ENCODE results near the gene ACSL5.
A peak's percentile ranks its signal among the peaks of the same experiment; 100 is the strongest.

The ACSL5 gene

DNA sequence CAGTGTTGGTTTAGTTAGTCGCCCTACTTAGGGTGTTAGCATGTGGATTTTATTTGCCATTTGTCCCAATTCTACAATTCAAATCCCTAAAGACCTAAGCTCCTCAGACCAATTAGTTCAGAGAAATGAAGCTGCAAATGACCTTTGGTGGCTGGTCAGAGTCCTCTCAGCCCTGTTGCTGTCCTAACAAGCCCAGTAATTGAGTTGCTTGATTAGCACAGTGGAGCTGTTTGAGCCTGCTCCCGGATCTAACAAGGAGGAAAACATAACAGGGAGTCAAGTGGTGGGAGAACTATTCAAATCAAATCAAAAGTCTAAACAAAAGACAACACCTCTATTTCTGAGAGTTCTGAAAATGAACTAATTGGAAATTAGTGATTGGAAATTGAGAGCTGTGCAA is 50.7 kb downstream of the ACSL5 start:
- in situ Hi-C loops (cut with MboI; ENCODE audit: low pct_unique_long_range_greater_than_20kb, low sequenced_read_pairs, unreplicated experiment) = loop anchor here (25.0 kb wide), 1 partner anchor 237 kb away; the partner anchor contains the start of gene GPAM
- no peak for TF ChIP-seq CTCF (IDR thresholded peaks at IDR 0.05; ENCODE audit: extremely low read depth, insufficient read depth, missing control alignments)

GRCh38 chr10:112426111-112426510 is 52.2 kb downstream of the ACSL5 start:
- DNase-seq (ENCODE audit: low spot score) = no peak
- TF ChIP-seq CTCF (IDR thresholded peaks at IDR 0.05; ENCODE audit: extremely low read depth, insufficient read depth, missing control alignments) = no peak
- in situ Hi-C loops (cut with MboI; ENCODE audit: low pct_unique_long_range_greater_than_20kb, low sequenced_read_pairs, unreplicated experiment) = loop anchor here (25.0 kb wide), 1 partner anchor 239 kb away; the partner anchor contains the start of gene GPAM

More for the DNA sequence above, 50.7 kb downstream of the ACSL5 start:
- DNase-seq (ENCODE audit: low spot score) = no peak

DNA sequence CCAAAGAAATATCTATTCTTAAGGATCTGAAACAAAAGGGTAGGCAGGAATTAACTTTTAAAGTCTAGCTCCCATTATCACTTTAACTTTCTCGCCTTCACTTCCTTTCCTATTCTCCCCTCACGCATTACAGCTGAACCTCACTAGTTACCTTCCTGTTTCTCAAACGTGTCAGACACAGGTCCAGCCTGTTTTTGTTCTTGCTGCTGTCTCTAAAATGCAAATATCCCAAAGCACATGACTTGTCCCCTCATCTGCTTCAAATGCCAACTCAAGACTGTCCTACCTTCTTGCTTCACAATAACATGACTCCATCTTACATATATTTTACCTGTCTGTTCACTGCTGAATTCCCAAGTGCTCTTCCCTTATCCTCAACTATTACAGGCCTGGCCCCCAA is 55.2 kb downstream of the ACSL5 start:
- DNase-seq (ENCODE audit: low spot score) = no peak
- no peak for TF ChIP-seq CTCF (IDR thresholded peaks at IDR 0.05; ENCODE audit: extremely low read depth, insufficient read depth, missing control alignments)
- in situ Hi-C loops (cut with MboI; ENCODE audit: low pct_unique_long_range_greater_than_20kb, low sequenced_read_pairs, unreplicated experiment) = loop anchor here (25.0 kb wide), 1 partner anchor 242 kb away; the partner anchor contains the start of gene GPAM

GRCh38 chr10:112429654-112430230 is 55.8 kb downstream of the ACSL5 start:
- in situ Hi-C loops (cut with MboI; ENCODE audit: low pct_unique_long_range_greater_than_20kb, low sequenced_read_pairs, unreplicated experiment) = loop anchor here (25.0 kb wide), 1 partner anchor 242 kb away; the partner anchor contains the start of gene GPAM
- no peak for DNase-seq (ENCODE audit: low spot score)

GRCh38 chr10:112433136-112433535 is 59.2 kb downstream of the ACSL5 start:
- in situ Hi-C loops (cut with MboI; ENCODE audit: low pct_unique_long_range_greater_than_20kb, low sequenced_read_pairs, unreplicated experiment) = loop anchor here (25.0 kb wide), 1 partner anchor 246 kb away; the partner anchor contains the start of gene GPAM
- TF ChIP-seq CTCF (IDR thresholded peaks at IDR 0.05; ENCODE audit: extremely low read depth, insufficient read depth, missing control alignments) = no peak
- DNase-seq (ENCODE audit: low spot score) = no peak

More at GRCh38 chr10:112429654-112430230, 55.8 kb downstream of the ACSL5 start:
- no peak for TF ChIP-seq CTCF (IDR thresholded peaks at IDR 0.05; ENCODE audit: extremely low read depth, insufficient read depth, missing control alignments)

DNA sequence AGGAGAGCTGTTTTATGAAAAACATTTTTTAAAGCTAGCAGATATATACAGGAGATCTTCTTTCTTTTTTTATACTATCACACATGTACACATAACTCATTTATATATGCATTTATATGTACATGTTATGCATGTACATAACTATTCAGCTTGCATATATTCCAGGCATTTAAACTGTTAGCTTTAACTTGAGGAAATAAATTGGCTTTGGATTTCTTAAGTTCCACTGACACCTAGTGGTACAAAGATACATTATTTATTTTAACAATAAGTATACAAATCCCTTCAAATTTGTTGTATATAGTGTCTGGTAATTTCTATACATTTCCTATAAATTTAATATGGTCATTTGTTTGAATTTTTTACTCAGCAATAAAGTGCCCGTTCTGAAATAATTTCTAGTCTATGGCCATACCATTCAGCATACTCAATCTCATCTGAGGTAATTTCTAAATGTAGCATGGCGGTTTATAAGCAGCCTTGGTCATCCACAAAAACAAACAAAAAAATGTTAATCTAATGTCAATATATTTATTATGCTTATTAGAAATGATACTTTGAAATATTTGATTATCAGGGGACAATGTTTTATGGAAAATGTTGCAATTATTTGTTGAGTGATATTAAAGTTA is 61.2 kb downstream of the ACSL5 start:
- DNase-seq (ENCODE audit: low spot score) = no peak
- peak; percentile 36 for TF ChIP-seq CTCF (IDR thresholded peaks at IDR 0.05; ENCODE audit: extremely low read depth, insufficient read depth, missing control alignments)
- in situ Hi-C loops (cut with MboI; ENCODE audit: low pct_unique_long_range_greater_than_20kb, low sequenced_read_pairs, unreplicated experiment) = loop anchor here (25.0 kb wide), 1 partner anchor 248 kb away; the partner anchor contains the start of gene GPAM

All from GM13977 (cell line).